Karpas-422 (cell line): ENCODE measurements around the gene LACTB. TPM values are rescaled to one million over a fixed set of nuclear protein-coding genes. Genes with fewer than 3 reads are reported as not detected.

Source experiments
- DNase-seq: peaks from one replicate; pipeline ENCODE4 v3.0.0-alpha.2; 2015
- H2AFZ ChIP-seq: fragments of 200-600 bp; sonication (generic); 2 replicates; pipeline ENCODE4 v1.6.1; 2014; ENCODE audit warnings: antibody characterized with exemption, low read length, mixed read lengths
- H3K27ac ChIP-seq: fragments of 200-600 bp; sonication (generic); 2 replicates; pipeline ENCODE4 v1.5.1; 2014; ENCODE audit warnings: mild to moderate bottlenecking, low read length, moderate library complexity
- H3K27me3 ChIP-seq: fragments of 200-600 bp; sonication (generic); 2 replicates; pipeline ENCODE4 v1.6.1; 2014; ENCODE audit warnings: low read length, mixed read lengths
- H3K36me3 ChIP-seq: fragments of 200-600 bp; sonication (generic); 2 replicates; pipeline ENCODE4 v1.6.1; 2014; ENCODE audit warnings: low read length, mixed read lengths; ENCODE audit not compliant: insufficient read depth
- H3K4me1 ChIP-seq: fragments of 200-600 bp; sonication (generic); 2 replicates; pipeline ENCODE4 v1.6.1; 2014; ENCODE audit warnings: mild to moderate bottlenecking, low read length, mixed read lengths
- H3K4me2 ChIP-seq: fragments of 200-600 bp; sonication (generic); 2 replicates; pipeline ENCODE4 v1.6.1; 2014; ENCODE audit warnings: low read length, low read depth, mild to moderate bottlenecking; ENCODE audit not compliant: poor library complexity, severe bottlenecking
- H3K4me3 ChIP-seq: fragments of 200-600 bp; sonication (generic); 2 replicates; pipeline ENCODE4 v1.5.1; 2014; ENCODE audit warnings: mild to moderate bottlenecking, antibody characterized with exemption, low read length, mixed read lengths
- H3K79me2 ChIP-seq: fragments of 200-600 bp; sonication (generic); 2 replicates; pipeline ENCODE4 v1.6.1; 2014; ENCODE audit warnings: mild to moderate bottlenecking, low read length, mixed read lengths
- H3K9ac ChIP-seq: fragments of 200-600 bp; sonication (generic); 2 replicates; pipeline ENCODE4 v1.6.0; 2014; ENCODE audit warnings: low read length
- H3K9me2 ChIP-seq: fragments of 200-600 bp; sonication (generic), shearing (Covaris generic); replicated peaks from 2 replicates; pipeline ENCODE4 v1.6.0; 2014; ENCODE audit warnings: mild to moderate bottlenecking, low read length, moderate library complexity; ENCODE audit not compliant: insufficient read depth
- H3K9me3 ChIP-seq: fragments of 300-700, 200-600 bp; sonication (generic); 2 replicates; pipeline ENCODE4 v1.6.1; 2014; ENCODE audit warnings: low read length, mixed read lengths
- H4K20me1 ChIP-seq: fragments of 200-600 bp; sonication (generic); 2 replicates; pipeline ENCODE4 v1.6.1; 2014; ENCODE audit warnings: mild to moderate bottlenecking, antibody characterized with exemption, low read length, low read depth; ENCODE audit not compliant: insufficient read depth
- total RNA-seq: library from RNA; depleted of rRNA; stranded (reverse); fragments of >200 nt; shearing (Covaris generic); gene quantifications from 2 replicates; pipeline ENCODE4 v1.2.3, GENCODE V29; 2014; ENCODE audit warnings: low replicate concordance

The LACTB gene
- total RNA-seq, 1 experiment from 2014 or later: 15.3 TPM

DNA sequence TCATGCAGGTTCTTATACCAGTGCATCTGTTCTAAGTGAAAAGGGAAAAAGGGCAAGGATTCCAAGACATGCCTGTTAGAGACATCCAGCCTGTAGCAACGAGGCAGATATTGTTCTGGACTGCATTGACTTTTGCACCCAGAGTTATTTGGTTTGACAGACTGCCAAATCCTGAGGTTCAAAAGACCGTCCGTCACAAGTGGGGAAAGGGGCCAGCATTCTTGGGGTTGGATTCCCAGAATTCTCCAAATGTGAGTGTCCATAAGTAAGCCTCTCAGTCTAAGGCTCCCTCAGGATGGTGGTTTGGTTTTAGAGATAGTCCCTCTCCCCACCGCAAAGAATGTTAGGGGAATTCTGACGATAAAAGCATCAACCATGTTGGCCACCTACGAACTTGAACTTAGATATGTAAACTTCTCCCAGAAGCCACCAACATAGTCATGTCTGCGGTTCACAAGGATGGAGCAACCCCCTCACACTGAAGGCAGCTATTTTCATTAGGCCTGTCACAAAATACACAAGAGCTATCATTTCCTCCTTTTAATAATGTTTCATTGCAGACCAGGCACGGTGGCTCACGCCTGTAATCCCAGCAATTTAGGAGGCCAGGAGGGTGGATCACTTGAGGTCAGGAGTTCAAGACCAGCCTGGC, 13.6 kb upstream of the LACTB start:
- Histone ChIP-seq H3K4me3 (no peak overlapping the region), H4K20me1 (no peaks in the 10 kb centered on the region), H3K4me1 (no peaks in the 10 kb centered on the region), H2AFZ (no peak overlapping the region), H3K36me3 (no peaks in the 10 kb centered on the region), H3K9ac (no peak overlapping the region), H3K9me3 (peaks cover 5% of the 10 kb centered on the region; the same call in 1 of the 2 replicates), H3K9me2 (no peaks in the 10 kb centered on the region), H3K27me3 (no peaks in the 10 kb centered on the region), H3K4me2 (no peak overlapping the region), H3K79me2 (no peaks in the 10 kb centered on the region), H3K27ac (no peak overlapping the region)
- DNase-seq: no peak

DNA sequence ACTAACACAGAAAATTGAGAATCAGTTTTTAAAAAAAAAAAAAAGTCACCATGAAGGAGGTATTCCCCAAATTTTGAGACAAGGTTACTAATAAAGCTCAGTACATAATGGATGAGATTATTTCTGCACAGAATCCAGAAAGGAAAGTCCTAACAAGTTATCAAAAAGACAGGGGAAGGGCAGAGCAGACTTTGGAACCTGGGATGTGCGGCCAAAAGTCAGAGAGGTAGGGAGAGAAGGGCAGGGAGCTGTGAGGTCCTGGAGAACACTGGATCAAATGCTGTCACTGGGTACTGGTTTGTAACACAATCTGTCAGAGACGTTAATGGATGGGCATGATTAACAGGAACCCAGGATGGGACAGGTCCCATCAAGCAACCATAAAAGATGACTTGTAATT, 12.2 kb upstream of the LACTB start:
- no peak overlapping the region for H3K27ac ChIP-seq
- H3K36me3 ChIP-seq: no peaks in the 10 kb centered on the region
- H4K20me1 ChIP-seq: no peaks in the 10 kb centered on the region
- no peak overlapping the region for H3K4me2 ChIP-seq
- H3K4me1 ChIP-seq: no peaks in the 10 kb centered on the region
- H3K4me3 ChIP-seq: no peak overlapping the region
- no peak for DNase-seq
- H3K9me3 ChIP-seq: peaks cover 5% of the 10 kb centered on the region; the same call in 1 of the 2 replicates
- H3K9ac ChIP-seq: no peak overlapping the region
- no peak overlapping the region for H2AFZ ChIP-seq
- H3K79me2 ChIP-seq: no peaks in the 10 kb centered on the region
- H3K27me3 ChIP-seq: no peaks in the 10 kb centered on the region
- H3K9me2 ChIP-seq: no peaks in the 10 kb centered on the region

DNA sequence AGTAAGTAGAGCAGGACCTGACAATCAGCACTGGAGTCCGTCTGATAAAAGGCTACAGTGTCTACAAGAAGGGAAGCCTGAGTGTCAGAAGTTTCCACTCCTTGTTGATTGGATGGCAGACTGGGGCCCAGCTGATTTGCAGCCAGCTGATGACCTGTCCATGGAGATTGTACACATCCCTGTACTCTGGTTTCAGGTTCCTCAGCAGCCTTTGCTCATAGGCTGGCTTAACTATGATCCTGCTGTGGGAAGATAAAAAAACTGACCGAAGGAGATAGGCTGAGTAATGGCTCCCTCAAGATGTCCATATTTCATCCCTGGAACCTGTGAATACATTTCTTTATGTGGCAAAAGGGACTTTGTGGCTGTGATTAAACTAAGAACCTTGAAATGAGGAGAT, 11.7 kb upstream of the LACTB start:
- no peaks in the 10 kb centered on the region for H3K79me2 ChIP-seq
- H2AFZ ChIP-seq: no peak overlapping the region
- H3K36me3 ChIP-seq: no peaks in the 10 kb centered on the region
- H3K9ac ChIP-seq: no peak overlapping the region
- no peak overlapping the region for H3K27ac ChIP-seq
- H3K4me3 ChIP-seq: no peak overlapping the region
- no peak overlapping the region for H3K4me2 ChIP-seq
- H3K4me1 ChIP-seq: no peaks in the 10 kb centered on the region
- H3K27me3 ChIP-seq: no peaks in the 10 kb centered on the region
- H4K20me1 ChIP-seq: no peaks in the 10 kb centered on the region
- no peak for DNase-seq
- no peaks in the 10 kb centered on the region for H3K9me2 ChIP-seq
- peaks cover 5% of the 10 kb centered on the region; the same call in 1 of the 2 replicates for H3K9me3 ChIP-seq

DNA sequence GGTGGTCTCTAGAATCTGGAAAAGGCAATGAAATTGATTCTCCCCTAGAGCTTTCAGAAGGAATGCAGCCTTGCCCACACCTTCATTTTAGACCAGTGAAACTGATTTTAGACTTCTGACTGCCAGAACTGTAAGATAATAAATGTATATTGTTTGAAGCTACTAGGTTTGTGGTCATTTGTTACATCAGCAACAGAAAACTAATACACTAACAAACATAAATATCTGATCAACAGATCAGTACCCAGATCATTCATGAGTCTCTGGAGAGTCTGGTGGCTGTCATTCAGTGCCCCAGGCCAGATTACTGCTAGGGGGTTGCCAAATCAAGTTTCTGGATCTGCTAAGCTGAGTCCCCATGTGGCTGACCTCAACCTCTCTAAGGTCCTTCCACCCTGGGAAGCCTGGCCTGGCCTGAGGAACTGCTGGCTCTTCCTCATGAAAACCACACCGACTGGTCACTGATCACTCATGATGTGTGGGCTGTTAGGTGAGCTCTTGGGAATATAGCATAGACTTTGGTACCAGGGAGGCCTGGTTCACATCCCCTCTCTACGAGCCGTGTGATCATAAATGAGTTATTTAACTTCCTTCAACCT, 11.1 kb upstream of the LACTB start:
- H3K27ac ChIP-seq: no peak overlapping the region
- no peaks in the 10 kb centered on the region for H3K27me3 ChIP-seq
- H3K9ac ChIP-seq: no peak overlapping the region
- peaks cover 5% of the 10 kb centered on the region; the same call in 1 of the 2 replicates for H3K9me3 ChIP-seq
- no peak overlapping the region for H3K4me3 ChIP-seq
- H2AFZ ChIP-seq: peak overlapping the region; percentile 95; the same call in 1 of the 2 replicates
- no peak for DNase-seq
- H4K20me1 ChIP-seq: no peaks in the 10 kb centered on the region
- H3K4me2 ChIP-seq: no peak overlapping the region
- no peaks in the 10 kb centered on the region for H3K79me2 ChIP-seq
- H3K4me1 ChIP-seq: no peaks in the 10 kb centered on the region
- no peaks in the 10 kb centered on the region for H3K9me2 ChIP-seq
- no peaks in the 10 kb centered on the region for H3K36me3 ChIP-seq

DNA sequence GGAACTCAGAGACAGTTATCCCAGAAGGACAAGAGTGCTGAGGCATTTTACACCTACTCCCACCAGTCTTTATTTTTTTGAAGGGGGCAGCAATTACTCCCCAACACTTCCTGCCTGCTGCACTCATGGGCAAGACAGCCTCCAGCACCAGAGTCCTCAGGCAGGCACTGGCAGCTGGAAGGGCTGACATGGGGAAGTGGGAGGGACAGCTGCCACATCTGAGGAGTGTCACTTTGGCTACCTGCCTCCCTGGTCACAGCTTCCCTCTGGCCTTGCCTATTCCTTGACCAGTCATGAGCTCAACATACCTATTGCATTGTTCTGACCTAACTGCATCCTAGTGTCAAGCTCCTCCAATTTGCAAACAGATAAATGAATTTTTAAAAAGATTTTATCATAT, 10.2 kb upstream of the LACTB start:
- H3K27ac ChIP-seq: no peak overlapping the region
- H4K20me1 ChIP-seq: no peaks in the 10 kb centered on the region
- no peaks in the 10 kb centered on the region for H3K4me1 ChIP-seq
- no peak overlapping the region for H3K4me3 ChIP-seq
- H2AFZ ChIP-seq: 0 out of 2 replicates have a peak overlapping the region, but pooled peaks have one; percentile 95
- H3K9me2 ChIP-seq: no peaks in the 10 kb centered on the region
- H3K9me3 ChIP-seq: no peaks in the 10 kb centered on the region
- H3K27me3 ChIP-seq: no peaks in the 10 kb centered on the region
- no peak overlapping the region for H3K4me2 ChIP-seq
- H3K79me2 ChIP-seq: no peaks in the 10 kb centered on the region
- no peak for DNase-seq
- H3K9ac ChIP-seq: no peak overlapping the region
- H3K36me3 ChIP-seq: no peaks in the 10 kb centered on the region

DNA sequence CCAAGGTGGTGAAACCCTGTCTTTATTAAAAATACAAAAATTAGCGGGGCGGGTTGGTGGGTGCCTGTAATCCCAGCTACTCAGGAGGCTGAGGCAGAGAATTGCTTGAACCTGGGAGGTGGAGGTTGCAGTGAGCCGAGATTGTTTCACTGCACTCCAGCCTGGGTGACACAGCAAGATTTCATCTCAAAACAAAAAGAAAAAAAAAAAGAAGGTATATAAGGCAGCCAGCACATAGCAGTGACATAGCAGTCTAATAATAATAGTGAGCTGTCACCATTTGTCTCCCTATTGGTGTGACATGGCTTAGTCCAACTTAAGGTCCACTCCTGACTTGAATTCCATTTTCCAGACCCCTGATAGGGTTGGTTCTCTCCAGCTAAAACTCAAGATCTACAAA, 8.8 kb upstream of the LACTB start:
- no peak overlapping the region for H3K27ac ChIP-seq
- H2AFZ ChIP-seq: no peak overlapping the region
- no peaks in the 10 kb centered on the region for H3K36me3 ChIP-seq
- no peaks in the 10 kb centered on the region for H4K20me1 ChIP-seq
- H3K4me1 ChIP-seq: no peaks in the 10 kb centered on the region
- H3K9me3 ChIP-seq: no peaks in the 10 kb centered on the region
- H3K4me2 ChIP-seq: no peak overlapping the region
- H3K4me3 ChIP-seq: no peak overlapping the region
- no peaks in the 10 kb centered on the region for H3K27me3 ChIP-seq
- DNase-seq: no peak
- H3K9ac ChIP-seq: no peak overlapping the region
- no peaks in the 10 kb centered on the region for H3K9me2 ChIP-seq
- no peaks in the 10 kb centered on the region for H3K79me2 ChIP-seq

DNA sequence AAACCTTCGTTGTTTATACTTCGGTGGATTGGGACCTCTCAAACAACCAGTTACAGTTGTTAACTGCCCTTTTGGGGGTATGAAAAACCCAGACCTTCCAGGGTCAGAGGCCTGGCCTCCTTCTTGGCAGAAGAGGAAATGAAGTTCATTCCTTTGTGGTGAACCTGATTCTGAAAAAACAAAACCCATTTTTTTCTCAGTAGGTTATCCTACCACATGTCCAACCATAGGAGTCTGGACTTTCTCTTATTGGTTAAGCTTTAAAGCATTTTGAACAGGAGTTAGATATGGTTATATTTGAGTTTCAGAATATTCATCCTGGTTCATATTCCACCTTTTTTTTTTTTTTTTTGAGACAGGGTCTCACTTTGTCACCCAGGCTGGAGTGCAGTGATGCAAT, 7.2 kb upstream of the LACTB start:
- Histone ChIP-seq H3K4me1 (no peaks in the 10 kb centered on the region), H4K20me1 (no peaks in the 10 kb centered on the region), H3K27me3 (no peaks in the 10 kb centered on the region), H3K79me2 (no peaks in the 10 kb centered on the region), H3K9ac (no peak overlapping the region), H3K4me2 (no peak overlapping the region), H3K9me2 (no peaks in the 10 kb centered on the region), H3K27ac (no peak overlapping the region), H3K9me3 (no peaks in the 10 kb centered on the region), H3K36me3 (no peaks in the 10 kb centered on the region), H2AFZ (no peak overlapping the region), H3K4me3 (no peak overlapping the region)
- DNase-seq: no peak

DNA sequence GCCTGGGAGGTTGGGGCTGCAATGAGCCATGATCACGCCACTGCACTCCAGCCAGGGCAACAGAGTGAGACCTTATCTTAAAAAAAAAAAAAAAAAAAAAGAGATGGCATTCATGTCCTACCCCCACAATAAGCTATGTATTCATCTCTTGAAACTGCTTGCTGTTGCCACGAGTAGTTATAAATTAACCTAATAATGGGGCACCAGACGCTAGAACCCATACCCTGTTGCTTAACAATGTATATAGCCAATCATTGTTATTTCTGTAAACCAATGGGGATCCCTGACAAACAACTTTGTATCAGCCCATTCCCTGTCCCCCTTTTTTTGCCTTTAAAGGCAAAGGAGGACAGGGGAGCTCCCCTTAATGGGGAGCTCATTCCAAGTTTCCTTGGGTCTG, 2.8 kb upstream of the LACTB start:
- no peak overlapping the region for H2AFZ ChIP-seq
- no peak overlapping the region for H3K27ac ChIP-seq
- no peaks in the 10 kb centered on the region for H3K9me3 ChIP-seq
- no peaks in the 10 kb centered on the region for H3K27me3 ChIP-seq
- no peak overlapping the region for H3K4me2 ChIP-seq
- H3K9ac ChIP-seq: no peak overlapping the region
- 0 out of 2 replicates have a peak, but pooled peaks cover 3% of the 10 kb centered on the region for H3K79me2 ChIP-seq
- no peaks in the 10 kb centered on the region for H3K9me2 ChIP-seq
- H3K4me3 ChIP-seq: no peak overlapping the region
- H3K4me1 ChIP-seq: peaks cover 7% of the 10 kb centered on the region
- DNase-seq: no peak
- H3K36me3 ChIP-seq: no peaks in the 10 kb centered on the region
- H4K20me1 ChIP-seq: no peaks in the 10 kb centered on the region
